Endothelial cell of umbilical vein (primary cell): Measurements from ENCODE around the gene THSD7B. TPM values are rescaled to one million over a fixed set of nuclear protein-coding genes. Genes with fewer than 3 reads are reported as not detected.

Experiments
- BruUV-seq: library from RNA; stranded (reverse); fragments of 400-500 nt; replicated peaks from 2 replicates; lab custom pipeline; 2021; lab: Mats Ljungman, UMichigan
- CTCF ChIA-PET: fragments of 300-600, 350-600 bp; sonication (Branson Sonifier 250); formaldehyde crosslinking; loops from one replicate; lab custom pipeline; 2021; ENCODE audit warnings: antibody characterized with exemption, inconsistent platforms; lab: Charles Lee
- POLR2A ChIA-PET: fragments of 300-600, 350-600 bp; sonication (Branson Sonifier 250); formaldehyde crosslinking; loops from one replicate; lab custom pipeline; 2021; ENCODE audit warnings: antibody characterized with exemption, inconsistent platforms; lab: Charles Lee
- DNase-seq: peaks from one replicate; pipeline ENCODE4 v3.0.0-alpha.2; 2011; ENCODE audit warnings: low read depth, low spot score
- FAIRE-seq: peaks from 2 replicates; lab custom pipeline; 2011; peaks lifted over from hg19 to GRCh38; lab: Jason Lieb, UNC
- H2AFZ ChIP-seq: 2 replicates; pipeline ENCODE4 v1.6.0; 2012; ENCODE audit warnings: low read depth, low read length, control low read depth, inconsistent platforms
- H3K27ac ChIP-seq: 2 replicates; pipeline ENCODE4 v1.5.1; 2011; ENCODE audit warnings: low read depth, mild to moderate bottlenecking, control low read depth, low read length, moderate library complexity; ENCODE audit not compliant: insufficient read depth
- H3K27me3 ChIP-seq, 2 experiments: 2 replicates each; pipeline versions ENCODE4 v1.6.0 to v1.6.1; 2011; ENCODE audit warnings: low read length in 2 of 2, mixed read lengths in 1 of 2; ENCODE audit not compliant: control insufficient read depth in 2 of 2, insufficient read depth in 2 of 2
- H3K36me3 ChIP-seq, 2 experiments: 2 replicates in 1 of 2; 3 replicates in 1 of 2; pipeline ENCODE4 v1.5.1; 2011; ENCODE audit warnings: low read length in 2 of 2, mild to moderate bottlenecking in 1 of 2, moderate library complexity in 1 of 2; ENCODE audit not compliant: control insufficient read depth in 2 of 2, insufficient read depth in 2 of 2; ENCODE audit errors: extremely low read depth in 1 of 2
- H3K4me1 ChIP-seq: 3 replicates; pipeline ENCODE4 v1.5.1; 2011; ENCODE audit warnings: mild to moderate bottlenecking, low read length; ENCODE audit not compliant: control insufficient read depth, insufficient read depth; ENCODE audit errors: extremely low read depth
- H3K4me2 ChIP-seq: 2 replicates; pipeline ENCODE4 v1.6.1; 2011; ENCODE audit warnings: low read length, control low read depth, mixed read lengths; ENCODE audit not compliant: insufficient read depth
- H3K4me3 ChIP-seq, 3 experiments: fragments of 200-600 bp in 1 of 3; sonication (generic), shearing (Covaris generic) in 1 of 3; replicated peaks in 1 of 3; 2 replicates each; pipeline ENCODE4 v1.5.1; 2011 to 2016; ENCODE audit warnings: control low read depth in 3 of 3, low read length in 3 of 3, mild to moderate bottlenecking in 2 of 3, inconsistent platforms in 1 of 3, low read depth in 1 of 3, moderate library complexity in 1 of 3; ENCODE audit not compliant: insufficient read depth in 1 of 3
- H3K79me2 ChIP-seq: 2 replicates; pipeline ENCODE4 v1.6.0; 2012; ENCODE audit warnings: low read length, inconsistent platforms; ENCODE audit not compliant: control insufficient read depth, insufficient read depth
- H3K9ac ChIP-seq: replicated peaks from 2 replicates; pipeline ENCODE3; 2011; ENCODE audit warnings: low read length, control low read depth; ENCODE audit not compliant: insufficient read depth; ENCODE audit errors: extremely low read depth
- H3K9me1 ChIP-seq: replicated peaks from 3 replicates; pipeline ENCODE4 v1.6.0; 2011; ENCODE audit warnings: mild to moderate bottlenecking, low read length; ENCODE audit not compliant: control insufficient read depth, insufficient read depth; ENCODE audit errors: extremely low read depth
- H3K9me3 ChIP-seq: replicated peaks from 2 replicates; pipeline ENCODE4 v1.5.1; 2012; ENCODE audit warnings: low read length, inconsistent platforms; ENCODE audit not compliant: control insufficient read depth, insufficient read depth
- H4K20me1 ChIP-seq: replicated peaks from 2 replicates; pipeline ENCODE3; 2011; ENCODE audit warnings: mild to moderate bottlenecking, low read length; ENCODE audit not compliant: control insufficient read depth, insufficient read depth; ENCODE audit errors: extremely low read depth
- CTCF ChIP-seq, 2 donors: IDR thresholded peaks; 1 replicate in 1 of 2; 2 replicates in 1 of 2; pipeline ENCODE4 v1.5.1; 2011; ENCODE audit warnings: low read length in 2 of 2, mild to moderate bottlenecking in 2 of 2, moderate library complexity in 2 of 2, control low read depth in 1 of 2, inconsistent platforms in 1 of 2, low read depth in 1 of 2; ENCODE audit not compliant: insufficient read depth in 1 of 2; ENCODE audit errors: extremely low read depth in 1 of 2
- EZH2 ChIP-seq: IDR thresholded peaks from 2 replicates; pipeline ENCODE4 v1.6.1; 2012; ENCODE audit warnings: borderline replicate concordance, low read depth, mild to moderate bottlenecking, moderate library complexity, low read length, inconsistent platforms; ENCODE audit not compliant: severe bottlenecking
- FOS ChIP-seq: IDR thresholded peaks from 2 replicates; pipeline ENCODE4 v1.6.1; 2011; ENCODE audit warnings: mild to moderate bottlenecking, low read length, moderate library complexity, borderline replicate concordance; ENCODE audit not compliant: insufficient read depth
- GATA2 ChIP-seq: IDR thresholded peaks from 2 replicates; pipeline ENCODE4 v1.7.0; 2011; ENCODE audit warnings: low read depth, mild to moderate bottlenecking, moderate library complexity, mixed read lengths, low read length; ENCODE audit not compliant: insufficient read length, insufficient read depth
- JUN ChIP-seq: IDR thresholded peaks from 2 replicates; pipeline ENCODE4 v1.6.1; 2011; ENCODE audit warnings: borderline replicate concordance, low read depth; ENCODE audit not compliant: insufficient read length, insufficient read depth
- MAX ChIP-seq: IDR thresholded peaks from 2 replicates; pipeline ENCODE4 v1.6.1; 2011; ENCODE audit not compliant: insufficient read depth, insufficient read length
- MYC ChIP-seq: IDR thresholded peaks from one replicate; pipeline ENCODE4 v1.6.1; 2011; ENCODE audit warnings: mild to moderate bottlenecking, low read depth, low read length
- POLR2A ChIP-seq: IDR thresholded peaks from 2 replicates; pipeline ENCODE4 v1.6.1; 2012; ENCODE audit warnings: low read depth, mild to moderate bottlenecking, control low read depth, low read length
- POLR2AphosphoS5 ChIP-seq: IDR thresholded peaks from 2 replicates; pipeline ENCODE4 v1.6.1; 2012; ENCODE audit warnings: low read depth, mild to moderate bottlenecking, control low read depth, low read length, moderate library complexity; ENCODE audit not compliant: insufficient read depth
- dilution Hi-C: fragments of 300-500 bp; cut with MboI; formaldehyde crosslinking; loops from one replicate; pipeline ENCODE4 v1.15.0; 2019; ENCODE audit warnings: low sequenced_read_pairs; ENCODE audit not compliant: extremely low pct_ligation_motif_present
- intact Hi-C: fragments of 100-400 bp; cut with micrococcal nuclease; formaldehyde crosslinking; loops from one replicate; pipeline ENCODE4 v1.10.0; 2022
- polyA plus RNA-seq, 4 experiments: library from polyadenylated mRNA; depleted of rRNA in 3 of 4; stranded (reverse) in 3 of 4; unstranded in 1 of 4; fragments of >200 nt; gene quantifications; 2 replicates each; pipeline versions ENCODE4 v1.2.1 to v1.2.3, GENCODE V29; 2011 to 2012; ENCODE audit warnings: missing spikeins in 1 of 4
- total RNA-seq: library from RNA; stranded (reverse); gene quantifications from 2 replicates; pipeline ENCODE4 v1.2.3, GENCODE V29; 2021

Gene THSD7B
- total and polyA plus RNA-seq, 2 donors (not counting 3 experiments of a cell fraction or from before 2014, with no cell fraction given): 0.04 TPM; not detected in 1

- Histone ChIP-seq H4K20me1 (no peaks in the 10 kb centered on the region), H3K9me3 (no peaks in the 10 kb centered on the region), H3K9me1 (no peaks in the 10 kb centered on the region), H3K4me1 (no peaks in the 10 kb centered on the region), H3K27me3 (no peaks in the 10 kb centered on the region), H3K36me3 (no peaks in the 10 kb centered on the region), H3K27ac (no peak overlapping the region), H3K4me3 (no peak overlapping the region), H3K79me2 (no peaks in the 10 kb centered on the region), H3K9ac (no peak overlapping the region), H3K4me2 (no peak overlapping the region), H2AFZ (no peak overlapping the region)
- POLR2A ChIA-PET: no interaction called here
- TF ChIP-seq EZH2: no peak
- no peak for TF ChIP-seq CTCF (IDR thresholded peaks at IDR 0.05; ENCODE audit: extremely low read depth in 1 of 2, insufficient read depth in 1 of 2, low read depth in 1 of 2, low read length in 2 of 2)
- no peak for TF ChIP-seq JUN
- no peak for TF ChIP-seq POLR2A
- TF ChIP-seq MYC: no peak
- no peak for TF ChIP-seq POLR2AphosphoS5
- no peak for TF ChIP-seq MAX
- no peak for TF ChIP-seq FOS
- TF ChIP-seq GATA2: no peak
- intact Hi-C loops: no loop called here
- no peak for DNase-seq
- FAIRE-seq: no peak
- CTCF ChIA-PET: no interaction called here
- no TSS peak for BruUV-seq
- dilution Hi-C loops: no loop called here
Observed at GRCh38 chr2:137205324-137205723, 440.0 kb downstream of the THSD7B start.
